ENCODE data around the gene WDR18.

Gene WDR18

GRCh38 chr19:1017115-1017905 lies 33.2 kb downstream of the WDR18 start:
- no peak overlapping the region for H3K4me3 ChIP-seq (ENCODE audit: low read depth, low read length)
- TF ChIP-seq CTCF (IDR thresholded peaks at IDR 0.05; ENCODE audit: low read depth, low read length) = no peak
- in situ Hi-C loops (cut with HindIII; ENCODE audit: low sequenced_read_pairs) = no loop called here
- no peak for DNase-seq (ENCODE audit: low read depth, low spot score)

- no peak for TF ChIP-seq CTCF (IDR thresholded peaks at IDR 0.05; ENCODE audit: low read depth, low read length)
- H3K4me3 ChIP-seq (ENCODE audit: low read depth, low read length) = no peak overlapping the region
- DNase-seq (ENCODE audit: low read depth, low spot score) = no peak
- in situ Hi-C loops (cut with HindIII; ENCODE audit: low sequenced_read_pairs) = no loop called here
Measured at GRCh38 chr19:1017906-1018305, 33.8 kb downstream of the WDR18 start.

- in situ Hi-C loops (cut with HindIII; ENCODE audit: low sequenced_read_pairs) = no loop called here
- no peak overlapping the region for H3K4me3 ChIP-seq (ENCODE audit: low read depth, low read length)
- DNase-seq (ENCODE audit: low read depth, low spot score) = no peak
Measured at GRCh38 chr19:1018393-1018792, 34.2 kb downstream of the WDR18 start.

GRCh38 chr19:1018932-1019615 lies 34.9 kb downstream of the WDR18 start:
- no peak for TF ChIP-seq CTCF (IDR thresholded peaks at IDR 0.05; ENCODE audit: low read depth, low read length)
- H3K4me3 ChIP-seq (ENCODE audit: low read depth, low read length) = peak overlapping the region; percentile 95
- DNase-seq (ENCODE audit: low read depth, low spot score) = no peak
- in situ Hi-C loops (cut with HindIII; ENCODE audit: low sequenced_read_pairs) = no loop called here

More at GRCh38 chr19:1018393-1018792, 34.2 kb downstream of the WDR18 start:
- no peak for TF ChIP-seq CTCF (IDR thresholded peaks at IDR 0.05; ENCODE audit: low read depth, low read length)

- DNase-seq (ENCODE audit: low read depth, low spot score) = no peak
- in situ Hi-C loops (cut with HindIII; ENCODE audit: low sequenced_read_pairs) = no loop called here
- peak overlapping the region; percentile 95 for H3K4me3 ChIP-seq (ENCODE audit: low read depth, low read length)
- no peak for TF ChIP-seq CTCF (IDR thresholded peaks at IDR 0.05; ENCODE audit: low read depth, low read length)
Measured at GRCh38 chr19:1019616-1019961, 35.4 kb downstream of the WDR18 start.

- no peak for DNase-seq (ENCODE audit: low read depth, low spot score)
- in situ Hi-C loops (cut with HindIII; ENCODE audit: low sequenced_read_pairs) = no loop called here
- peak overlapping the region; percentile 95 for H3K4me3 ChIP-seq (ENCODE audit: low read depth, low read length)
- TF ChIP-seq CTCF (IDR thresholded peaks at IDR 0.05; ENCODE audit: low read depth, low read length) = no peak
Measured at GRCh38 chr19:1019980-1020867, 36.1 kb downstream of the WDR18 start.

All from astrocyte of the spinal cord (primary cell).